ENCODE measurements around the gene ZNF287.

- no peak for TF ChIP-seq CTCF (conservative IDR thresholded peaks at IDR 0.05; ENCODE audit: low read depth, low read length)
- no peak for TF ChIP-seq EZH2 (IDR thresholded peaks at IDR 0.05; ENCODE audit: borderline replicate concordance, low read depth, low read length, poor library complexity, severe bottlenecking)
Observed at GRCh38 chr17:16573466-16573865, 4.5 kb upstream of the ZNF287 start.

Measured in A673 (cell line).